Measurements from ENCODE around the gene STON2.
A peak's percentile ranks its signal among the peaks of the same experiment; 100 is the strongest.

Gene STON2

DNA sequence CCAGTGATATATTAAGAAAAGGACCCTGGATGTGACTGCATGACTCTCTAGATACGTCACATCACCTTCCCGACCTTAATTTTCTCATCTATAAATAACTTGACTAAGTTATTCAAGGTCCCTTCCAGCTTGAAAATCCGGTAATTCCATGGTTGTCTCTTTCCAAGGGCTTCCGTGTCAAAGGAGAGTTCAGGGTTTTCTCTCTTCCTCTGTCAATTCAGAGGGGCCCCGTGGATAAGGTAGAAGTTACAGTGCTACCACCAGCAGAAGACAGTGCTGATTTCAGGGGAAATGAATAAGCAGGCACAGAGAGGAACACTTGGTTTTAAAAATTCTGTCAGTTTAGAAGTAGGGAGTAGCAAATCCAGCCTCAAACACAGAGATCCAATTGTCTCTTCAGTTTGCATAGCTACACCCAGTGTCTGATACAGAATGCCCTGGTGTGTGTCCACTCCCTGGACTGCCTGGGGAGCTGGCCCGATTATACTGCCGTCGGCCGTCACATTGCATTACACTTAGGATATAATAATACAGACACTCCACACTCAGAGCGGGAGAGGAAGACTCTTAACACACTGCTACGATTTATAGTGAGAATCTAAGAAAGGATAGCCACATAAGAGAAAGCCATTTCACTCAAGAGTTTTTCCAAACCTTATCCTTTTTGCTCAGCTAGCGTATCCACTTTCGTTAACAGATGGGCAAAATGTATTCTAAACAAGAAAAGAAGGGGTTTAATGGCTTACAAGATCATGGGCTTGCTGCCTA lies 124.6 kb downstream of the STON2 start:
- no peak for DNase-seq (ENCODE audit: low read depth, low spot score)
- H3K9me3 ChIP-seq (ENCODE audit: insufficient read depth, low read length): no peaks in the 10 kb centered on the region
- peaks cover 34% of the 10 kb centered on the region for H3K36me3 ChIP-seq (ENCODE audit: insufficient read depth, insufficient read length, low read length)
- H3K4me3 ChIP-seq (ENCODE audit: insufficient read length, low read depth): no peak overlapping the region
- H3K9ac ChIP-seq (ENCODE audit: insufficient read length, low read depth): no peak overlapping the region
- TF ChIP-seq ZNF274 (IDR thresholded peaks at IDR 0.05; ENCODE audit: low read depth, low read length) (no peak), YY1 (IDR thresholded peaks at IDR 0.05; ENCODE audit: insufficient read depth, insufficient read length) (no peak), SUZ12 (IDR thresholded peaks at IDR 0.05; ENCODE audit: extremely low read depth, insufficient read depth, insufficient read length) (no peak)
- no peaks in the 10 kb centered on the region for H3K27me3 ChIP-seq (ENCODE audit: insufficient read depth, insufficient read length)
- peaks cover 2% of the 10 kb centered on the region for H3K4me1 ChIP-seq (ENCODE audit: insufficient read depth, insufficient read length)

DNA sequence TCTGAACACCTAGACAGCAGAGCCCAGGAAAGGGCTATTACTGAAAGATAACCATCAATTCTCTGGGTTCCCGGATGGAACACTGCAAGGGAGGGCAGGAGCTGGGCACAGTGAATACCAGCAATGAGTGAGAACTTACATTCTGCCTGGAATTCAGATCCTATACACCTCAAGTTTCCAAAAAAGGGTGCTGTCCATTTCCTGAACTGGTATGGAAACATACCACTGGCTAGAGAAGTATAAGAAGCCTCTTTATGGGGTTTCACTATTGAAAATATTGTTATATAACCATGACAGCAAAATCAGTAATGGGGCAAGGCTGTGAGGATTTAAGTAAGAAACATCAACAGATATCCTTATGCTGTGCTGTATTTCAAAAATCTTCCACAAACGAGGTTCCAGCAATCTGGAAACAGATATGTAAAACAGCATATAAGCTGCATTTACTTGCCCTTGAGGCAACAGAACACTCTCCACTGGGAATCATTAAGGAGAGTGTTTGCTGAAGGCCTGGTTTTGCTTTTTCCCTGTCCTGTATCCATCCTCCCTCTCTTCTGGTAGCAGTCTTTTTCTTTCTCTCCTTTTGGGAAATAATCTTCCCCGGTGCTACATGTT lies 126.1 kb downstream of the STON2 start:
- Histone ChIP-seq H3K4me3 (ENCODE audit: insufficient read length, low read depth) (no peak overlapping the region), H3K9me3 (ENCODE audit: insufficient read depth, low read length) (no peaks in the 10 kb centered on the region), H3K9ac (ENCODE audit: insufficient read length, low read depth) (no peak overlapping the region), H3K36me3 (ENCODE audit: insufficient read depth, insufficient read length, low read length) (peaks cover 39% of the 10 kb centered on the region), H3K4me1 (ENCODE audit: insufficient read depth, insufficient read length) (peaks cover 2% of the 10 kb centered on the region), H3K27me3 (ENCODE audit: insufficient read depth, insufficient read length) (no peaks in the 10 kb centered on the region)
- DNase-seq (ENCODE audit: low read depth, low spot score): no peak
- no peak for TF ChIP-seq SUZ12 (IDR thresholded peaks at IDR 0.05; ENCODE audit: extremely low read depth, insufficient read depth, insufficient read length)
- no peak for TF ChIP-seq ZNF274 (IDR thresholded peaks at IDR 0.05; ENCODE audit: low read depth, low read length)
- TF ChIP-seq YY1 (IDR thresholded peaks at IDR 0.05; ENCODE audit: insufficient read depth, insufficient read length): no peak

GRCh38 chr14:81273521-81273920 lies 126.6 kb downstream of the STON2 start:
- Histone ChIP-seq H3K4me1 (ENCODE audit: insufficient read depth, insufficient read length) (peaks cover 2% of the 10 kb centered on the region), H3K36me3 (ENCODE audit: insufficient read depth, insufficient read length, low read length) (peaks cover 38% of the 10 kb centered on the region), H3K27me3 (ENCODE audit: insufficient read depth, insufficient read length) (no peaks in the 10 kb centered on the region), H3K9me3 (ENCODE audit: insufficient read depth, low read length) (no peaks in the 10 kb centered on the region), H3K4me3 (ENCODE audit: insufficient read length, low read depth) (no peak overlapping the region), H3K9ac (ENCODE audit: insufficient read length, low read depth) (no peak overlapping the region)
- DNase-seq (ENCODE audit: low read depth, low spot score): no peak
- no peak for TF ChIP-seq ZNF274 (IDR thresholded peaks at IDR 0.05; ENCODE audit: low read depth, low read length)
- TF ChIP-seq YY1 (IDR thresholded peaks at IDR 0.05; ENCODE audit: insufficient read depth, insufficient read length): no peak
- no peak for TF ChIP-seq SUZ12 (IDR thresholded peaks at IDR 0.05; ENCODE audit: extremely low read depth, insufficient read depth, insufficient read length)

DNA sequence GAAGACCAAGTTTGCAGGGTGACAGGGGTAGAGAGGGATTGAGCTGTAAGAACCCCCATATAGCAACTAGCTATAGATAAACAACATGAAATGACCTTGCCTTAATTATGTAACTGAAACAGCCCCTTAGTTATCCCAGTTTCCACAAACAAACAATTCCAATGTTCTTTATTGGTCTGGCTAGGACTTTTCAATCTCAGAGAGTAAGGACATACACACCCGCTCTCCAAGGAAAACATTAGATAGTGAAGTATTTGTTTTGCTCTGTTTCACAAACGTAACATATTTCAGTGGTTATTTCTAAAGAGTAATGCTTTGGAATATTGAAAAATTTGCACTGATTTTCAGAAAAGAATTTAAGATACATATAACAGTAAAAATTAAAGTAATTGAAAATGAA lies 127.8 kb downstream of the STON2 start:
- no peaks in the 10 kb centered on the region for H3K27me3 ChIP-seq (ENCODE audit: insufficient read depth, insufficient read length)
- H3K4me3 ChIP-seq (ENCODE audit: insufficient read length, low read depth): no peak overlapping the region
- DNase-seq (ENCODE audit: low read depth, low spot score): no peak
- peaks cover 2% of the 10 kb centered on the region for H3K4me1 ChIP-seq (ENCODE audit: insufficient read depth, insufficient read length)
- H3K36me3 ChIP-seq (ENCODE audit: insufficient read depth, insufficient read length, low read length): peaks cover 30% of the 10 kb centered on the region
- H3K9ac ChIP-seq (ENCODE audit: insufficient read length, low read depth): no peak overlapping the region
- TF ChIP-seq YY1 (IDR thresholded peaks at IDR 0.05; ENCODE audit: insufficient read depth, insufficient read length): no peak
- no peak for TF ChIP-seq ZNF274 (IDR thresholded peaks at IDR 0.05; ENCODE audit: low read depth, low read length)
- no peaks in the 10 kb centered on the region for H3K9me3 ChIP-seq (ENCODE audit: insufficient read depth, low read length)

DNA sequence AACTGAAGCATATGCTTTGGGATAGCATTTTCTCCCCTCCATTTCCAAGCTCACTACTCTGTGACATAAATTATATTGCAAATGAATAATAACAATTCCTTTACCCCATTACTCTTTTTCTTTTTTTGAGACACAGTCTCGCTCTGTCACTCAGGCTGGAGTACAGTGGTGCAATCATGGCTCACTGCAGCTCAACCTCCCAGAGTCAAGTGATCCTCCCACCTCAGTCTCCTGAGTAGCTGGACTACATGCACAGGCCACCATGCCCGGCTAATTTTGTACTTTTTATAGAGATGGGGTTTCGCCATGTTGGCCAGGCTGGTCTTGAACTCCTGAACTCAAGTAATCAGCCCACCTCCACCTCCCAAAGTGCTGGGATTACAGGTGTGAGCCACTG lies 130.1 kb downstream of the STON2 start:
- DNase-seq (ENCODE audit: low read depth, low spot score): no peak
- Histone ChIP-seq H3K9me3 (ENCODE audit: insufficient read depth, low read length) (no peaks in the 10 kb centered on the region), H3K4me1 (ENCODE audit: insufficient read depth, insufficient read length) (peaks cover 2% of the 10 kb centered on the region), H3K9ac (ENCODE audit: insufficient read length, low read depth) (no peak overlapping the region), H3K4me3 (ENCODE audit: insufficient read length, low read depth) (no peak overlapping the region), H3K27me3 (ENCODE audit: insufficient read depth, insufficient read length) (no peaks in the 10 kb centered on the region), H3K36me3 (ENCODE audit: insufficient read depth, insufficient read length, low read length) (peaks cover 8% of the 10 kb centered on the region)
- TF ChIP-seq ZNF274 (IDR thresholded peaks at IDR 0.05; ENCODE audit: low read depth, low read length): no peak
- TF ChIP-seq SUZ12 (IDR thresholded peaks at IDR 0.05; ENCODE audit: extremely low read depth, insufficient read depth, insufficient read length): no peak
- no peak for TF ChIP-seq YY1 (IDR thresholded peaks at IDR 0.05; ENCODE audit: insufficient read depth, insufficient read length)

DNA sequence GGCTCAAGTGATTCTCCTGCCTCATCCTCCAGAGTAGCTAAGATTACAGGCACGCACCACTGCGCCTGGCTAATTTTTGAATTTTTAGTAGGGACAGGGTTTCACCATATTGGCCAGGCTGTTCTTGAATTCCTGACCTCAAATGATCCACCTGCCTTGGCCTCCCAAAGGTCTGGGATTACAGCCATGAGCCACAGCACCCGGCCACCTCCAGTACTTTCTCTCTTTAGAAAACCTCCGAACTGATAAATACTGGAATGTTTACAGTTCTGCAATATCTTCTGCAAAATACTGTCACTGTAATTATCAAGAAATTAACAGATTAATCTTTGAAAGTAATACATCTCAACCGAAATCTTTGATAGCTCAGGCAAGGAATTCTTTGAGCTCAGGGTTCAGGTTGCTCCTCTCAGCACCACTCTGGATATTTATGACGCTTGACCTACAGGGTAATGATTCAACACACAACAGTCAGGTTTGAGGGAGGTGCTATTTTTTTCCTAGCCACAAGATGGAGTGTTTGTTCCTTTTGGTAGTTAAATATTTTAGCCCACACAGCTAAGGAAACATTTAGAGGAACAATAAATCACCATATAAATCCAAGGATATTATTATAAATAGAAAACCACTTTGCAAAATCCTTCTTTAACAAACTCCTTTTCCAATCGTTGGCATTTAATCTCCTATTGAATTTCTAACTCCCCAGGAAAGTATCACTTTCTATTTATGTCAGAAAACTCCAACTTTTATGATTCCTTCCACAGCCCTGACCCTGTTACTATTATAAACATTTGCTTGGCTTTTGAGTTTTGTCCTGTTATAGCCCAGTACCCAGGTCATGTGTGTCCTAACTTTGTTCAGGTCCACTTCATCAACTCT lies 130.8 kb downstream of the STON2 start:
- H3K9me3 ChIP-seq (ENCODE audit: insufficient read depth, low read length): no peaks in the 10 kb centered on the region
- H3K36me3 ChIP-seq (ENCODE audit: insufficient read depth, insufficient read length, low read length): peaks cover 8% of the 10 kb centered on the region
- TF ChIP-seq SUZ12 (IDR thresholded peaks at IDR 0.05; ENCODE audit: extremely low read depth, insufficient read depth, insufficient read length): no peak
- TF ChIP-seq YY1 (IDR thresholded peaks at IDR 0.05; ENCODE audit: insufficient read depth, insufficient read length): no peak
- TF ChIP-seq ZNF274 (IDR thresholded peaks at IDR 0.05; ENCODE audit: low read depth, low read length): no peak
- H3K4me1 ChIP-seq (ENCODE audit: insufficient read depth, insufficient read length): peaks cover 2% of the 10 kb centered on the region
- H3K4me3 ChIP-seq (ENCODE audit: insufficient read length, low read depth): no peak overlapping the region
- H3K27me3 ChIP-seq (ENCODE audit: insufficient read depth, insufficient read length): no peaks in the 10 kb centered on the region
- no peak overlapping the region for H3K9ac ChIP-seq (ENCODE audit: insufficient read length, low read depth)
- DNase-seq (ENCODE audit: low read depth, low spot score): peak; percentile 16

- Histone ChIP-seq H3K9me3 (ENCODE audit: insufficient read depth, low read length) (no peaks in the 10 kb centered on the region), H3K27me3 (ENCODE audit: insufficient read depth, insufficient read length) (no peaks in the 10 kb centered on the region), H3K4me1 (ENCODE audit: insufficient read depth, insufficient read length) (no peaks in the 10 kb centered on the region), H3K36me3 (ENCODE audit: insufficient read depth, insufficient read length, low read length) (peaks cover 8% of the 10 kb centered on the region), H3K9ac (ENCODE audit: insufficient read length, low read depth) (no peak overlapping the region), H3K4me3 (ENCODE audit: insufficient read length, low read depth) (no peak overlapping the region)
- DNase-seq (ENCODE audit: low read depth, low spot score): no peak
- no peak for TF ChIP-seq YY1 (IDR thresholded peaks at IDR 0.05; ENCODE audit: insufficient read depth, insufficient read length)
- TF ChIP-seq SUZ12 (IDR thresholded peaks at IDR 0.05; ENCODE audit: extremely low read depth, insufficient read depth, insufficient read length): no peak
- TF ChIP-seq ZNF274 (IDR thresholded peaks at IDR 0.05; ENCODE audit: low read depth, low read length): no peak
Observed at GRCh38 chr14:81268016-81268416, 132.1 kb downstream of the STON2 start.

Measured in NT2/D1 (cell line).